Measurements from ENCODE around the gene KNDC1.

KNDC1 gene

GRCh38 chr10:133246236-133246626 lies 86.2 kb downstream of the KNDC1 start:
- no peaks in the 10 kb centered on the region for H3K9me3 ChIP-seq (ENCODE audit: control insufficient read depth, insufficient read depth, low read length)
- no peak overlapping the region for H3K9ac ChIP-seq (ENCODE audit: low read depth, low read length)
- no peaks in the 10 kb centered on the region for H3K36me3 ChIP-seq (ENCODE audit: control insufficient read depth, insufficient read depth, low read length)
- no peak overlapping the region for H3K4me3 ChIP-seq (ENCODE audit: low read depth, low read length)
- peaks cover 4% of the 10 kb centered on the region for H3K4me1 ChIP-seq (ENCODE audit: control insufficient read depth, insufficient read depth, low read length)
- H3K27me3 ChIP-seq (ENCODE audit: control insufficient read depth, insufficient read depth, low read length): no peaks in the 10 kb centered on the region

- Histone ChIP-seq H3K36me3 (ENCODE audit: control insufficient read depth, insufficient read depth, low read length) (no peaks in the 10 kb centered on the region), H3K4me1 (ENCODE audit: control insufficient read depth, insufficient read depth, low read length) (peaks cover 4% of the 10 kb centered on the region)
Measured at GRCh38 chr10:133247681-133248333, 87.8 kb downstream of the KNDC1 start.

GRCh38 chr10:133248334-133248715 lies 88.3 kb downstream of the KNDC1 start:
- Histone ChIP-seq H3K27me3 (ENCODE audit: control insufficient read depth, insufficient read depth, low read length) (no peaks in the 10 kb centered on the region), H3K9me3 (ENCODE audit: control insufficient read depth, insufficient read depth, low read length) (no peaks in the 10 kb centered on the region), H3K36me3 (ENCODE audit: control insufficient read depth, insufficient read depth, low read length) (no peaks in the 10 kb centered on the region), H3K4me3 (ENCODE audit: low read depth, low read length) (no peak overlapping the region), H3K4me1 (ENCODE audit: control insufficient read depth, insufficient read depth, low read length) (peaks cover 4% of the 10 kb centered on the region), H3K9ac (ENCODE audit: low read depth, low read length) (no peak overlapping the region)

More at GRCh38 chr10:133247681-133248333, 87.8 kb downstream of the KNDC1 start:
- Histone ChIP-seq H3K9ac (ENCODE audit: low read depth, low read length) (no peak overlapping the region), H3K27me3 (ENCODE audit: control insufficient read depth, insufficient read depth, low read length) (no peaks in the 10 kb centered on the region), H3K9me3 (ENCODE audit: control insufficient read depth, insufficient read depth, low read length) (no peaks in the 10 kb centered on the region), H3K4me3 (ENCODE audit: low read depth, low read length) (no peak overlapping the region)

GRCh38 chr10:133249094-133249780 lies 89.2 kb downstream of the KNDC1 start:
- H3K4me1 ChIP-seq (ENCODE audit: control insufficient read depth, insufficient read depth, low read length): peaks cover 4% of the 10 kb centered on the region
- H3K9me3 ChIP-seq (ENCODE audit: control insufficient read depth, insufficient read depth, low read length): no peaks in the 10 kb centered on the region
- no peaks in the 10 kb centered on the region for H3K36me3 ChIP-seq (ENCODE audit: control insufficient read depth, insufficient read depth, low read length)
- no peak overlapping the region for H3K9ac ChIP-seq (ENCODE audit: low read depth, low read length)
- no peaks in the 10 kb centered on the region for H3K27me3 ChIP-seq (ENCODE audit: control insufficient read depth, insufficient read depth, low read length)
- H3K4me3 ChIP-seq (ENCODE audit: low read depth, low read length): no peak overlapping the region

- no peak overlapping the region for H3K4me3 ChIP-seq (ENCODE audit: low read depth, low read length)
- H3K27me3 ChIP-seq (ENCODE audit: control insufficient read depth, insufficient read depth, low read length): no peaks in the 10 kb centered on the region
- H3K4me1 ChIP-seq (ENCODE audit: control insufficient read depth, insufficient read depth, low read length): peaks cover 4% of the 10 kb centered on the region
- no peak overlapping the region for H3K9ac ChIP-seq (ENCODE audit: low read depth, low read length)
- no peaks in the 10 kb centered on the region for H3K36me3 ChIP-seq (ENCODE audit: control insufficient read depth, insufficient read depth, low read length)
- H3K9me3 ChIP-seq (ENCODE audit: control insufficient read depth, insufficient read depth, low read length): no peaks in the 10 kb centered on the region
Measured at GRCh38 chr10:133249975-133250754, 90.1 kb downstream of the KNDC1 start.

- Histone ChIP-seq H3K4me1 (ENCODE audit: control insufficient read depth, insufficient read depth, low read length) (peaks cover 4% of the 10 kb centered on the region), H3K27me3 (ENCODE audit: control insufficient read depth, insufficient read depth, low read length) (no peaks in the 10 kb centered on the region), H3K36me3 (ENCODE audit: control insufficient read depth, insufficient read depth, low read length) (no peaks in the 10 kb centered on the region), H3K4me3 (ENCODE audit: low read depth, low read length) (no peak overlapping the region), H3K9me3 (ENCODE audit: control insufficient read depth, insufficient read depth, low read length) (no peaks in the 10 kb centered on the region), H3K9ac (ENCODE audit: low read depth, low read length) (no peak overlapping the region)
Measured at GRCh38 chr10:133251388-133252222, 91.6 kb downstream of the KNDC1 start.

GRCh38 chr10:133252223-133252552 lies 92.2 kb downstream of the KNDC1 start:
- H3K9me3 ChIP-seq (ENCODE audit: control insufficient read depth, insufficient read depth, low read length): no peaks in the 10 kb centered on the region
- H3K9ac ChIP-seq (ENCODE audit: low read depth, low read length): no peak overlapping the region
- H3K36me3 ChIP-seq (ENCODE audit: control insufficient read depth, insufficient read depth, low read length): no peaks in the 10 kb centered on the region
- no peaks in the 10 kb centered on the region for H3K27me3 ChIP-seq (ENCODE audit: control insufficient read depth, insufficient read depth, low read length)
- no peak overlapping the region for H3K4me3 ChIP-seq (ENCODE audit: low read depth, low read length)
- H3K4me1 ChIP-seq (ENCODE audit: control insufficient read depth, insufficient read depth, low read length): peaks cover 5% of the 10 kb centered on the region

- Histone ChIP-seq H3K4me1 (ENCODE audit: control insufficient read depth, insufficient read depth, low read length) (peaks cover 3% of the 10 kb centered on the region), H3K9ac (ENCODE audit: low read depth, low read length) (no peak overlapping the region), H3K27me3 (ENCODE audit: control insufficient read depth, insufficient read depth, low read length) (no peaks in the 10 kb centered on the region)
Measured at GRCh38 chr10:133253361-133253955, 93.4 kb downstream of the KNDC1 start.

GRCh38 chr10:133254421-133255120 lies 94.6 kb downstream of the KNDC1 start:
- no peak overlapping the region for H3K9ac ChIP-seq (ENCODE audit: low read depth, low read length)

More at GRCh38 chr10:133253361-133253955, 93.4 kb downstream of the KNDC1 start:
- Histone ChIP-seq H3K36me3 (ENCODE audit: control insufficient read depth, insufficient read depth, low read length) (no peaks in the 10 kb centered on the region), H3K4me3 (ENCODE audit: low read depth, low read length) (no peak overlapping the region), H3K9me3 (ENCODE audit: control insufficient read depth, insufficient read depth, low read length) (no peaks in the 10 kb centered on the region)

GRCh38 chr10:133255323-133255722 lies 95.3 kb downstream of the KNDC1 start:
- Histone ChIP-seq H3K36me3 (ENCODE audit: control insufficient read depth, insufficient read depth, low read length) (no peaks in the 10 kb centered on the region), H3K9me3 (ENCODE audit: control insufficient read depth, insufficient read depth, low read length) (no peaks in the 10 kb centered on the region), H3K27me3 (ENCODE audit: control insufficient read depth, insufficient read depth, low read length) (no peaks in the 10 kb centered on the region), H3K4me1 (ENCODE audit: control insufficient read depth, insufficient read depth, low read length) (peaks cover 3% of the 10 kb centered on the region), H3K4me3 (ENCODE audit: low read depth, low read length) (no peak overlapping the region), H3K9ac (ENCODE audit: low read depth, low read length) (no peak overlapping the region)

More at GRCh38 chr10:133254421-133255120, 94.6 kb downstream of the KNDC1 start:
- H3K27me3 ChIP-seq (ENCODE audit: control insufficient read depth, insufficient read depth, low read length): no peaks in the 10 kb centered on the region
- H3K9me3 ChIP-seq (ENCODE audit: control insufficient read depth, insufficient read depth, low read length): no peaks in the 10 kb centered on the region
- H3K4me3 ChIP-seq (ENCODE audit: low read depth, low read length): no peak overlapping the region
- peaks cover 3% of the 10 kb centered on the region for H3K4me1 ChIP-seq (ENCODE audit: control insufficient read depth, insufficient read depth, low read length)
- no peaks in the 10 kb centered on the region for H3K36me3 ChIP-seq (ENCODE audit: control insufficient read depth, insufficient read depth, low read length)
